Measurements from ENCODE around the gene CBX6.

Gene CBX6

DNA sequence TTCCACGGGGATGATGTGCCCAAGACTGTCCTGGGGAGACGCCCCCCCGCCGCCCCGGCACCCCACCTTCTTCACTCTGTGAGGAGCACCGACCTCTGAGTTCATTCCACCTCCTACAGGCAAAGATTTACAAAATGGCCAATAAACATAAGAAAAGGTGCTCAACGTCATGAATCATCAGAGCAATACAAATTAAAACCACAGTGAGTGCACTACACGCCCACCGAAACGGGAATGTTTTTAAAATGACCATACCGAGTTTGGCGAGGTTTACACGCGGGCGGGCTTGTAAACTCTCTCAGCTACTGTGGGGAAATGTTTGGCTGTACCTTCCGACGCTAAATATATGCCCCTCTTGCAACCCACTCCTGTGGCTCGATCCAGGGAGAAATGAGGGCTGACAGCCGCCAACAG, 36.1 kb downstream of the CBX6 start:
- TF ChIP-seq, protein P1, sequence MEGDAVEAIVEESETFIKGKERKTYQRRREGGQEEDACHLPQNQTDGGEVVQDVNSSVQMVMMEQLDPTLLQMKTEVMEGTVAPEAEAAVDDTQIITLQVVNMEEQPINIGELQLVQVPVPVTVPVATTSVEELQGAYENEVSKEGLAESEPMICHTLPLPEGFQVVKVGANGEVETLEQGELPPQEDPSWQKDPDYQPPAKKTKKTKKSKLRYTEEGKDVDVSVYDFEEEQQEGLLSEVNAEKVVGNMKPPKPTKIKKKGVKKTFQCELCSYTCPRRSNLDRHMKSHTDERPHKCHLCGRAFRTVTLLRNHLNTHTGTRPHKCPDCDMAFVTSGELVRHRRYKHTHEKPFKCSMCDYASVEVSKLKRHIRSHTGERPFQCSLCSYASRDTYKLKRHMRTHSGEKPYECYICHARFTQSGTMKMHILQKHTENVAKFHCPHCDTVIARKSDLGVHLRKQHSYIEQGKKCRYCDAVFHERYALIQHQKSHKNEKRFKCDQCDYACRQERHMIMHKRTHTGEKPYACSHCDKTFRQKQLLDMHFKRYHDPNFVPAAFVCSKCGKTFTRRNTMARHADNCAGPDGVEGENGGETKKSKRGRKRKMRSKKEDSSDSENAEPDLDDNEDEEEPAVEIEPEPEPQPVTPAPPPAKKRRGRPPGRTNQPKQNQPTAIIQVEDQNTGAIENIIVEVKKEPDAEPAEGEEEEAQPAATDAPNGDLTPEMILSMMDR (IDR thresholded peaks at IDR 0.05; ENCODE audit: control extremely low read depth, extremely low read depth, low read depth, missing control alignments) = no peak
- ChIA-PET POLR2A (no interaction called here), CTCF (interaction anchor here (1.5 kb wide), 1 partner anchor 35 kb away, joined by 3 read pairs; no protein-coding TSS in a partner anchor)
- no peak for DNase-seq (ENCODE audit: extremely low spot score)

GRCh38 chr22:38834991-38835390, 37.0 kb downstream of the CBX6 start:
- TF ChIP-seq, protein P1 (IDR thresholded peaks at IDR 0.05; ENCODE audit: control extremely low read depth, extremely low read depth, low read depth, missing control alignments) = no peak
- ChIA-PET CTCF (interaction anchor here (1.1 to 1.5 kb wide), 2 partner anchors 36 to 69 kb away, joined by 3 read pairs; no protein-coding TSS in a partner anchor), POLR2A (no interaction called here)
- DNase-seq (ENCODE audit: extremely low spot score) = no peak

DNA sequence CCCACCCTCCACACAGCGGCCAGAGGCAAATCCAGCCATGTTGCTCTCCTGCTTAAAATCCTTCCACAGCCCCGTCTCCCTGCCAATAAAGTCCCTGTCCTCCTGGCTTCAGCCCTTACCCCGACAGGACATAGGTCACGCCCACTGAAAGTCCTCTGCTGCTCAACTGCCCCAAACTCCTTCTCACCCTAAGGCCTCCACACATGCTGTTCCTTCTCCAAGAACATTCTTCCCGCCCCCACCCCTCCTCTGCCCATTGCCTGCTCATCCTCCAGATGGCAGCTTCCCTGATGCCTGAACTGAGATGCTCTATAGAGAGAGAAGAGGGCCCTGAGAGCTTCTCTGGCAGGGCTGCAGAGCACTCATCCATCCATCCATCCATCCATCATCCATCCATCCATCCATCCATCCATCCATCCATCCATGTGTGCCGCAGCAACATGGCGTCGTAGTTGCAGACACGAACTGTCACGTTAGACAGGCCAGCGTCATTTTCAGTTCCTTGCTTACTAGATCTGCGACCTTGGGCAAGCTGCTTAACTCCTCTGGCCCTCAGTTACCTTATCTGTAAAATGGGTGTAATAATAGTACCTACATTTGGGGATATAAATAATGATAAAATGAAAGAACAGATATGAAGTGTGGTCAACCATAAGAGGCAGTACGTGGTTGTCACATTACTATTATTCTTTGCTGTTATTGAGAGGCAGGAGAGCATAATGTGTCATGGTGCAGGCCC, 37.6 kb downstream of the CBX6 start:
- POLR2A ChIA-PET = no interaction called here
- CTCF ChIA-PET = interaction anchor here (1.1 to 1.5 kb wide), 2 partner anchors 37 to 68 kb away, joined by 3 read pairs; no protein-coding TSS in a partner anchor
- no peak for DNase-seq (ENCODE audit: extremely low spot score)
- TF ChIP-seq, protein P1 (IDR thresholded peaks at IDR 0.05; ENCODE audit: control extremely low read depth, extremely low read depth, low read depth, missing control alignments) = no peak

DNA sequence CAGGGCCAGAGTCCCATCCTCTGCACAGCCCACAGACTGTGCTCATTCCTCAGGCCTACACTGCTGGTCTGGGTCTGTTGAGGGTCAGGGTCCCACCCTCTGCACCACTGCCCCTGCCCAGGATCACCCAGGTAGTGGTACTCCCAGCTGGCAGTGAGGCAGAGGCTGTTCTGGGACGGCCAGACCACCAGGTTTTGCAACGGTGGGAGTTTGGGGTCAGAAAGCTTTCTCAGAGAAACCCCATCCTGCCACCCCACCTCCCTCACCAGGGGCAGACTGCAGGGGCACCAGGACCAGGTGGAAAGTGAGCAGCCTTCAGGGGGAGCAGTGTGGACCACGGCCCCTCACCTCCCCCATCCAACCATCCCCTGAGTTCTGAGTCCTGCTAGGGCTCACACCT, 39.0 kb downstream of the CBX6 start:
- POLR2A ChIA-PET = no interaction called here
- CTCF ChIA-PET = no interaction called here
- TF ChIP-seq, protein P1 (IDR thresholded peaks at IDR 0.05; ENCODE audit: control extremely low read depth, extremely low read depth, low read depth, missing control alignments) = no peak
- DNase-seq (ENCODE audit: extremely low spot score) = no peak

- DNase-seq (ENCODE audit: extremely low spot score) = no peak
- ChIA-PET CTCF (no interaction called here), POLR2A (no interaction called here)
- TF ChIP-seq, protein P1 (IDR thresholded peaks at IDR 0.05; ENCODE audit: control extremely low read depth, extremely low read depth, low read depth, missing control alignments) = no peak
These were observed 39.7 kb downstream of the CBX6 start for GRCh38 chr22:38832005-38832978.

- DNase-seq (ENCODE audit: extremely low spot score) = no peak
- TF ChIP-seq, protein P1 (IDR thresholded peaks at IDR 0.05; ENCODE audit: control extremely low read depth, extremely low read depth, low read depth, missing control alignments) = no peak
- POLR2A ChIA-PET = no interaction called here
- CTCF ChIA-PET = no interaction called here
These were observed 40.7 kb downstream of the CBX6 start for GRCh38 chr22:38831166-38831945.

Data from GM10248 (cell line).